HEK293T (cell line): ENCODE measurements around the gene OOSP2.

Experiments used
- NFRKB ChIP-seq: fragments of 450-650 bp; IDR thresholded peaks from 2 replicates; pipeline ENCODE4 v1.6.1; 2016; ENCODE audit warnings: mild to moderate bottlenecking, moderate library complexity
- TARDBP ChIP-seq: fragments of 450-650 bp; IDR thresholded peaks from 2 replicates; pipeline ENCODE4 v1.6.1; 2016

DNA sequence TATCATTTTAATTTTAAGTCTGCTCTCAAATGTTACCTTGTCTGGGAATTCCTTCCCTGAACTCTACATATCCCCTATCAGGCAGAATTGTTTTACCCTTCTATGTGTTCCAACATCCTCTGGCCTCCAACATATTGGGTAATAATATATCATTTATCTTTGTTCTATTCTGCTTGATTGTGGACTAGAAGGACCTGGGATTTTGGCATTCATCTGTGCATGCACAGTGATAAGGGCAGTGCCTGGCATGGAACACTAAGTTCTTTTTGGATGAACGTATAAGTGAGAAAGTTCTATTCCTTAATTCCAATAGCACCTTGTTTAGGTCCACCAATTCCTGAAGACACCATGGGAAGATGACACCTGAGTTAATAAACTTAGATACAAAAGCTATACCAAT is 47.0 kb downstream of the OOSP2 start:
- TF ChIP-seq TARDBP (no peak), NFRKB (no peak)
